Stimulated activated CD8-positive, alpha-beta memory T cell treated with anti-CD3 and anti-CD28 coated beads, Interleukin-7, amount 100 ng/mL, for 48 hours (primary cell): ENCODE data around the gene ANXA8.
"Not testable (repeated sequence)": the region's sequence is repeated elsewhere in the genome, so short reads cannot be mapped to it uniquely, and the experiment has no call there.

Experiments used
- DNase-seq, 2 donors: peaks; one replicate each; pipeline ENCODE4 v3.0.0-alpha.2; 2020; ENCODE audit warnings: low read depth in 1 of 2; ENCODE audit errors: extremely low read depth in 1 of 2

ANXA8 gene

DNA sequence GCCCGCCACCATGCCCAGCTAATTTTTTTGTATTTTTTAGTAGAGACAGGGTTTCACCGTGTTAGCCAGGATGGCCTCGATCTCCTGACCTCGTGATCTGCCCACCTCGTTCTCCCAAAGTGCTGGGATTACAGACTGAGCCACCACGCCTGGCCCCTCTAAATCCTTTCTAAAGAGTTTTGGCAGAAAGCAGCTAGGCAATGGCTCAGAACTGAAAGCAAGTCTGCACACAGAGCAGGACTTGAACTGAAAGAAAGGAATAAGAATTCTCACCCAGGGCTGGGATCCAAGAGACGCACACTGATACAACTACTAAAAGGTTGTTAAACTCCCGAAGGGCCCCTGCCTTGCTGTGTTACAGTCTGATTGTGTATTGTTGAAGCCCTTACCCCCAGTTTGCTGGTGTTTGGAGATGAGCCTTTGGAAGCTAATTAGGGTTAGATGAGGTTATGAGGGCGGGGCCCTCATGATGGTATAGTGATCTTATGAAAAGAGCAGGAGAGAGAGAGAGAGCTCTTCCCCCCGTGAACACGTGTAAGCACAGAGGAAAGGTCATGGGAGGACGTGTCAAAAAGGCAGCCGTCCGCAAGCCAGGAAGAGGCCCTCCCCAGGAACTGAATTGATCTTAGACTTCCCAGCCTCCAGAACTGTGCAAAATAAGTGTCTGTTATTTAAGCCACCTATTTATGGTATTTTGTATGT lies 18.5 kb downstream of the ANXA8 start:
- not testable (repeated sequence) for DNase-seq

DNA sequence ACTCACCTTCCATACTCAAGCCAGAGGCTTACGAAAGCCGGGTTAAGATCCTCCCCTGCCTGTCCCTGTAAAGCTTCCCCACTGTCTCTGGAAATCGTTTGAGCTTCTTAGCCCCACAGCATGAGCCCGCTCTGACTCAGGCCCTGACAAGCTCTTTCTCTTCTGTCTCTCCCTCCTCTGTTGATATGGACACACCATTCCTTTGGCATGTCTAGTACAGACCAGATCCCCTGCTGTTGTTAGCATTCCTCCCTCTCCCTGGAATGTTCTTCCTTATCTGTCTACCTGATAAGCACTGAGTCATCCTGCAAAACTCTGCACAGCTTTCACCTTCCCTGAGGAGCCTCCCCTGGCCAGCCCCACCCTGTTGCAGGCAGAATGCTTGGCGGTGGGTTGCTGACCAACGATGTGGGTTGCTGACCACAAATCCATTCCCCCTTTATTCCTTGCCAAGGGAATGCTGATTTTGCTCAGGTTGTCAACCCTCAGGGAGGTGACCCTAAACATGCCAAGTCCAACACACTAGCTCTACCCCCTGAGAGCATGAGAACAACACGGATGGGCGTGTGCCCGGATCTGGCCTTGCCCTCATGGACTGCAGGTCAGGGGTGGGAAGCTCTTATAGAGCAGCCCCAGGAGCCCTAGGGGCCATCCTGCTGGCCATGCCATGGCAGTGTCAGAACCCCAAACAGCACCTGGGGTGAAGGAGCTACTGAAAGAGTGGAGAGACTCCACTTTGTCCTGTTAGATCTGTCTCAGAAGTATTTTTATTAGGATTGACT lies 21.1 kb downstream of the ANXA8 start:
- DNase-seq, result not testable (repeated sequence)

DNA sequence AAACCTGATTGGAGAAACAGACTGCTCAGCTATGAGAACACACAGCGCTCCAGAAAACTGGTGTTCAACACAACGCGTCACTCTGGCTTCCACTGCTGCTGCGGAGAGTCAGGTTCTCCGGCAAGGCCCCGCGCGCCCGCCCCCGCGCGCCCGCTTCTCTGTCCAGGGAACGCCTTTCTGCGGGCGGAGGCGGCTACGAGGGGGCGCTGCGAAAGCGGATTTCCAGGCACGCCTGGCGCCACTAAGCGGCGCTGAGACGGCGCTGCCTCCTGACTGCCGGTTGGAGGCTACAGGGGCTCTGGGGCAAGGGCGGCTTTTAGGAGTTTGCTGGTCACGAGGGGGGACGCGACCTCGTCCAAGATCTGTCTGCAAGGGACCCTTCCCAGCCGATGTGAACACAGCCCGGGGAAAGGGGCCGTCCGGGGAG lies 22.6 kb downstream of the ANXA8 start:
- peak in 1 of 2 donors; percentile 32 for DNase-seq

DNA sequence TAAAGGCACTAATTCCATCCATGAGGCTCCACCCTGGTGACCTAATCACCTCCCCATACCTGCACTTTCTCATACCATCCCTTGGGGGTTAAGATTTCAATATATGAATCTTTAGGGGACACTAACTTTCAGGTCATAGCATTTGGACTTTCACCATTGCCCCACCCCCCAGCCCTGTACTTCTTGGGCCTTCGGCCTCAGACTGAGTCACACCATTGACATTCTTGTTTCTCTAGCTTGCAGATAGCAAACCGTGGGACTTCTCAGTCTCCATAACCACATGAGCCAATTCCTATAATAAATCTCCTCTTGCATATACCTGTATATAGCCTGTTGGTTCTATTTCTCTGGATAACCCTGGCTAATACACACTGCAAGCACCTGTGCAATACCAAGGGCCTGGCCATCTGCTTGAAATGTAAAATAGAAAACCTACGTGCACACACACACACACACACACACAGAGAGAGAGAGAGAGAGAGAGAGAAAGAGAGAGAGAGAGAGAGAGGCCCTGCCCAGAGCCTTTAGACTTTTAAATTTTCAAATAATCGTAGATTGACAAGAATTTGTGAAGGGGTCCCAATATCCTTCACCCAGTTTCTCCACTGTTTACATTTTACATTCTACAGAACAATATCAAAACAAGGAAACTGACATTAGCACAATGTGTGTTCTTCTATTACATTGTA lies 25.3 kb downstream of the ANXA8 start:
- no peak for DNase-seq

DNA sequence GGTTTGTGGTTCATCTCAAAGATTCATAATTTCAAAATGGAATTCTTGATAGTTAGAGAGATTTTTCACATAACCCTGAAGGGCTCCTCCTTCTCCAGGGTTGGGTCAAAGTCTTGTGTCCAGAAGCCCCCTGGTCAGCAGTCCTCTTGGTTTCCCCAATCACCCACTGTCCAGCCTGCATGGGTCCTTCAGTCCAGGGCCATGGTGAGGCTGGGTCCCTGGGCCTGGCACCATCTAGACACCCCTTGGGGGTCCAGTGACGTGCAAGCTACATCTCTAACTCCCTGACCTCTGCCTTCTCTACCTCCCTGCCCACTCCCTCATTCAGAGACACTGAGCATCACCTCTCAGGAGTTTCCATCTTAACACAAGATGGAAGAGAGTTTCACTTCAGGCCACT lies 26.1 kb downstream of the ANXA8 start:
- DNase-seq, result no peak

DNA sequence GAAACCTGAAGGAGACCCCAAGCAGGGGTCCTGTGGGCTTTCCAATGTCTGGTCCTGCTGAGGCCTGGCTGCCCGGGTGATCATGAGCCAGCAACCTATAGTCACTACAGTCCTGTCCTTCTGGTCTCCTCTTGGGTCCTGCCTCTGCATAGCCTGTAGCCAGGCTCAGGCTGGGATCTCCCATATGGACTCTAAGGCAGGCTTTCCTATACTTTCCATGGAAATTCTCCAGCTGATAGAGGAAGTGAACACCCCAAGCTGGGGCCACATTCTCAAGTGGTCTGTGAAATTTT lies 26.4 kb downstream of the ANXA8 start:
- DNase-seq, result no peak

DNA sequence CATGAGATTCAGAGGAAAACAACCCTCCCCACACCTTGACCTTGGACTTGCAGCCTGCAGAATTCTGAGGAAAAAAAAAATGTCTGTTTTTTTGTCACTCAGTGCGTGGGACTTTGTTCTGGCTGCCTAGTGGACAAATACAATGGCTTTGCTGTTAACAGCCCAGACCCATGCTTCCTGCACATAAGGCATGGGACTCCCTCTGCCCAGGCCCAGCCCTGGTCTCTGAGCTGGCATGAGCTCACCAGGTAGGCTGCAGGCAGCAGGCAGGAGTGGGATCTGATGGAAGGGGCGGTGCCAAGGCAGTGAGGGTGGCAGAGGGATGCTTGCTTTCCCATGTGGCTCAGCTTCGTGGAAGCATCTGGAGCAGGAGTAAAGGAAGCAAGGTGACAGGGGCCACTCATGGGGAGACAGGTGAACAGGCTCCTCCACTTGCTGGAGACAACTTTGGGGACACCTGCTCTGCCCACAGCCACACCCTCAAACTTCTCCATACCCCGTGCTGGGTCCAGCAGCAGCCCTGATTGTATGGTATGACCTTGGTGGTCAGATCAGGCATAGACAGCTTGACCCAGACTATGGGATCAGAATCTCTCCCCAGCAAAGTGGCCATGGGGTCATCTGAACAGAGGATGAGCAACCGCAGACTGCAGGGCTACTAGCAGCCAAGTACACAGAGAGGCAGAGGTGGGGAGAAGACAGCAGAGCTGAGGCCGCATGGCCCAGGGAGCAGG lies 27.0 kb downstream of the ANXA8 start:
- DNase-seq, result no peak

DNA sequence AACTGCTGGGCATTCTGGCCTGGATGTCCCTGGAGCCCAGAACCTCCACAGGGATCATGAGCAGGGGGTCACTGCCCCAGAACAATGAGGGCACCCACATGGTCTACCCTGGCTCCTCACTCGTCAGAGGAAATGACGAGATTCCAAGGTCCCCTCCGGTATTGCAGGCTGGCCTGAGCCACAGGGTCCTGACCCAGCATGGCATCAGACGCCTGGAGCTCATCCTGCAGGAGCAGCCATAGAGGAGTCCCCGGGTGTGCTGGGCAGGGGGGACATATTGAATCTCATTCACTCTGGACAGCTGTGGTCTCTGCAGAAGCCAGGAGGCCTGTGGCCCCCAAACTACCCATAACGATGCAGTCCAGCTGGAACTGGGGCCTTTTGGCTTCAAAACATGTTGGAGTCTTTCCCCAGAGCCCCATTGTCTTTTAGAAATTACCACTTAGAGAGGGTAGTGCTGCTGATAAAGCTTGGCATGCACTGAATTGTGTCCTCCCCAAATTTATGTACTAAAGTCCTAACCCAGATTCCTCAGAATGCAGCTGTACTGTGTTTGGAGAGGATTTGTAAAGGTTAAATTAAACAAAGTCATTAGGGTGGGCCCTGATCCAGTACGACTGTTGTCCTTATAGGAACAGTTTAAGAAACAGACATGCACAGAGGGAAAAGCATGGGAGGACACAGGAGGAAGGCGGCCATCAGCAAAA lies 27.7 kb downstream of the ANXA8 start:
- no peak for DNase-seq

DNA sequence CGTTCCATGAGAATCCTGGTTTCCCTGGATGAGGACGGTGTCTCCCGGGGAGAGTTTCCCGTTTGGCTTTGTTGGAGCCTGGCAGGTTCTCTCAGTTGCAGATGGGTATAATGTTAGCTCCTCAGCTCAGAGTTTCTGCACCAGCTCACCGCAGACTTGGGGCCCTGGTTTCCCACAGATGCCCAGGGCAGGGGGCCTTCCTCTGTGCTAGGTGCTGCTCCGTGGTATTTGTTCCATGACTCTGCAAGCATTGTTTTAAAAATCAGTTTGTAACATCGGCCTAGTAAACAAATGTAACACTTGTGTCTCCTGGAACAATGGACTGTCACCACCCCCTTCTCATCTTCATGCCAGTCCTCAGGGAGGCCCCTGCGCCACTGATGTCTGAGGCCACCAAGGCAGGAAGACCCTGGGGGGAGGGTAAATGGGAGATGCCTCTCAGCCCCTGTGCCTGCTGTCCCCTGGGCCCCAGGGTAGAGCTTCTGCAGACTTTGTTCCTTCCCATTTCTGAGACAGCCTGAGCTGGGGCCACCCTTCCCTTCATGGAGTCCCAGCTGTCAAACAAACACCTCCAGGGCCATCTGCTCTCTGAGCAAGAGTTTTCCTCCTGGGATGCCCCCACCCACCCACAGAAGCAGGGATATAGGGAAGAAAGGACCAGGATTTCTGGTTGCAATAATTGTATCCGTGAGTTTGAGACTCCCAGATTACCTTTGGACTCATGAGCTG lies 28.4 kb downstream of the ANXA8 start:
- DNase-seq, result not testable (repeated sequence)

DNA sequence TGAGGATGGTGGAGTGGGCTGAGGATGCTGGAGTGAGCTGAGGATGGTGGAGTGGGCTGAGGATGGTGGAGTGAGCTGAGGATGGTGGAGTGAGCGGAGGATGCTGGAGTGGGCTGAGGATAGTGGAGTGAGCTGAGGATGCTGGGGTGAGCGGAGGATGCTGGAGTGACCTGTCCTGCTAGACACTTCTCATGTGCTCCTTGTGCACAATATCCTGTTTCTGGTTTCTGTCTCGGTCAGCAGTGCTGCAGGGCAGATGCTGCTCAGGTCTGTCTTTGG lies 29.2 kb downstream of the ANXA8 start:
- no peak for DNase-seq

DNA sequence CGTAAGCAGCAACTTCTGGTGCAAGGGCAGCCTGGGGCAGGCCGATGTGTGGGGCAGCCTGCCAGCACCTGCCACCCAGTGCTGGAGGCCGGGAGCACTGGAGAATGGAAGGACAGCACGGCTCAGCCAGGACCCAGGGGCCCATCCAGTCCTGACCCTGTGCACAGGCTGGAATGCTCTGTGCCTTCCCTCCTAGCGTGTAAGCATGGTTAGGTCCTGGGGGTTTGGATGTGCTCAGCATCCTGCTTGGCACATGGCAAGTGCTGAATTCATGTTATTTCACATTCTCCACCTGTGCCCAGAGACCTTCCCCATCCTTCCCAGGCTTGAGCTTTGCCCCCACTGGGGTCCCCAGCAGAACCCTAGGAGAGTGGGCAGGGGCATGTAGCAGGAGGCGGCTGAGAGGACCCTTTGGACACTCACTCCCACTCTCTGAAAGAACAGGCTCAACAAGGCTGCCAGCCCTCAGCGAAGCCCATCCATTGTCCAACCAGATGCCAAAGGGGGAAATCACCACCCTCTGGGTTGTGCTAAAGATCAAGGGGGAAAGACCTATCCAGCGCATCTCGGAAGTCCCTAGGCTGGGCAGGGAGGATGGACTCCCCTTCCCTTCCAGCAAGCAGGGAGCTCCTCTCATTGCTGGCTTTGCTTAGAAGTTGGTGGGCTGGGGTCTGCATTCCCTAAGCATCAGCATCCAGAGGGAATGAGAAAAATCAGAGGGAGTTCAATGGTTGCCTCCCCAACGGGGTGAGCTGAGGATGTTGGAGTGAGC lies 29.7 kb downstream of the ANXA8 start:
- DNase-seq, result no peak

DNA sequence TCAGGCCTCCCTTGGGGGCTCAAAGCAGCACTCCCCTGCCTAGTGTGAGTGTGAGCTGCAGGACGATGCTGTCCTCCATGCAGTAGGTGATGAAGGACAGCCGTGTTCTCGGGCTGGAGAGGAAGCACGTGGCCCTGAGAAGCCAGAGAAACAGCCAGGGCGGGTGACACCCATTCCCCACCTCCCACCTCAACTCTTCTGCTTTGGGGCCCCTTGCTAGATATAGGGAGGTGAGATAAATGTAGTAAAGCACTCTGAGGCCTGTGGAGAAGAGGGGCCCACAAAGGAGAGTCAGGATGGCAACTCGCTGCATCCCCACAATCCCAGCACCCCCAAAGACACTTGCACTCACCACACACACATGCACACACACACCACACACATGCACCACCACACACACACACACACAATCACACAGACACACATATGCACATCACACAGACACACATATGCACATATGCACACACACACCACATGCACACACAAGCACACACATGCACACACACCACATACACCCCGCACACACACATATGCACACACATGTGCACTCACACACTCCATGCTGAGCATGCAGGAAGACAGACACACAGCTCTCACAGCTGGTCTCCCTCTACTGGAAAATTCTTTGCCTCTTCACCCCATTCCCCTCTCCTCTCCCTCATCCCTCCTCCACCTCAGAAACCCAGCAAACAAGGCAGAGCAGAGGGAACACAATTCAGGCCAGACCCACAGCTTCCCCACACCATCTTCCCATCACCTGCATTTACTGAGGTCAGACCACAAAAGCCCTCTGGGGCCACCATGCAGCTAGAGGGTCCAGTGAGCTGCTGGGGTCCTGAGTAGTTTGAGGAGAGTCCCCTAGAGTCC lies 30.5 kb downstream of the ANXA8 start:
- DNase-seq, result no peak

DNA sequence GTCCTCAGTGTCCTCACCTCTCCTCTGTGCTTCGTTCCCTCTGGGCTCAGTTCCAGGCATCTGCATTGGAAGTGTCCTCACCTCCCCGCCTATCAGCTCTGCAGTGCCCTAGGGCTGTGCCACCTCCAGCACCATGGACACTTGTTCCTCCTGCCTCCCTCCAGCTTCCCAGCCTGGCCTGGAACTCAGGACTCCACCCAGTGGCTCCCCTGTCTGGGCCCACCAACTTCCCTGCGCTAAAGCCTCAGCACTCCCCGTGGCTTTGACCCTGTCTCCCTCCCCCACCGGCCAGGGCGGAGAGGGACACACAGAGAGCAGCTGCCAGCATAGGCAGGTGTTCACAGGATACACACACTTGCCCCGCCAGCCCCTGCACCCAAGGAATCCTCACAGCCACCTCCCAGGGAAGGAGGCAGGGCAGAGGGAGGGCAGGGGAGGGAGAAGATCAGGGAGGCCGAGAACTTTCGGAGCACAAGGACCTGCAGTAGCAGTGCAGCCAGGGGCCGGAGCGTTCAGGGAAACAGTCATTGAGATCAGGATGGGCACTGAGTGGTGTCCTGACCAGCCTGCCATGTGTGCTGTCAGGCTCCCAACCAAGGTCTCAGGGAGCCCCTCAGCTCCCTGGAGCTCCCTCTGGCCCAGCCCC lies 31.3 kb downstream of the ANXA8 start:
- no peak for DNase-seq

DNA sequence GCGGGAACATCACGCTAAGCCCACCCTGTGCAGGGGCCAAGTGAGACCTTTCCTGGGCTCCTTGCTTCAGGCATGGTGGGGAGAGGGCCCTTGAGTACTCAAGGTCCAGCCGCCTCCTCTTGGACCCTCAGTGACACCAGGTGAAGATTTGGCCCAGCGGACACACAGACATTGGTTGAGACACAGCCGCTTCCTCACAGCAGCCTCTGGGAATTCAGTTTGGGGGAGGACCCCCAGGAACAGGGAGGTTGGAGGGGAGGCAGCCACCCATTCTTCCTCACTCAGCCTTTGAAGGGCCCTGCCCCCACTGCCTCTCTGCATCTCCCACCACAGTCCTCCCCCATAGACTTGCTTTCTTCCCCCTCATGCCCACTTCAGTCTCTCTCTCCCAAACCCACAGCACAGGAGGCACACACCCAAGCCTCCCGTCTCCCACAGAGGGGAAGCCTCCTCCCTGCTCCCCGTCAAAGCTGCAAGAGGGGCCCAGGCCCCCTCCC lies 31.9 kb downstream of the ANXA8 start:
- DNase-seq, result no peak

DNA sequence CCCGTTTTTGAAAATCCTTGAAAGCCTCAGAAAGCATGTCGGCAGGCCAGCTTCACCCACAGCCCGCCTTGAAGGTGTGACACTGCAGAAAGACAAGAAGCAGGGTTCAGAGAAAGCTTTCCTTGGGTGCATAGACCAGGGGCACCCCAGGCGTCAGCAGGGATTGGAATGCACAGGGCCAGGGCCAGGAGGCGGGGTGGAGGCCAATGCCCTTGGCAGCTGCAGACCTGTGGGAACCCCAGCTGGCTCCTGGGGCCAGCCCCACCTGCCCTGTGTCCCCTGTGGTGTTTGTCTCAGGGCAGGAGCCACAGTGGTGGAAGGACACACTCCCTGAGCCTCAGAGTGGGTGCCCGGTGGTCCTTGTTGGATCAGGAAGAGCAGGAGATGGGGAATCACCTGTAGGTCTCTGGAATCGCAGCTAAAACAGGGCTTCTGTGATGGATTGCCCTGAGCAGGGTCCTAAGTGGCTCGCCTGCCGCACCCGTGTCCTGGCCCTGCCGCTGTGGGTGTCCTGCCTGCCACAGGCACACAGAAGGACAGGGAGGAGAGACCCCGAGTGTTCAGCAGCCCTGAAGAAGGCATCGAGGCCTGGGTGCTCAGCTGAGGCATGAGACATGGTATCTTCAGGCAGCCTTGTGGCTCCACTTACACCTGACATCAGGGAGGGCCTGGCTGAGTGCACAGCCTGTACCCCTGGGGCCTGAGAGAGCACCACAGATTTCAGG lies 32.5 kb downstream of the ANXA8 start:
- DNase-seq, result no peak

DNA sequence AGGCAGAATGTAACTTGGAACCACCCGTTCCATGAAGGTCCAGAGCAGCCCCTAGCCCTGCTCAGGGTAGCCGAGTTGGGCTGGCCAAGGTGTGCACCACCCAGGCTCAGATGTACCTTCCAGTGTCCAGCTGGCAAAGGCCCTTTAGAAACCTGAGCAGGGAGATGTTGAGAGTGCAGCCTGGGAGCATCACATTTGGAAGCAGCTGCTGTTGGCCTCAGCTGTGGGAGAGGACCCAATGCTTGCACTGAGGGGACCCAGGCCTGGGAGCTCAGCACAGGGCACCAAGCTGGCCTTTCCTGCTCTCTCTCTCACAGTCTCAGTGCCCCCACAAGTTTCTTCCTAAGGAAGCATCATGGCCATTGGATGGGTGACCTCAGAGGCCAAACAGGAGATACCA lies 33.5 kb downstream of the ANXA8 start:
- DNase-seq, result no peak

DNA sequence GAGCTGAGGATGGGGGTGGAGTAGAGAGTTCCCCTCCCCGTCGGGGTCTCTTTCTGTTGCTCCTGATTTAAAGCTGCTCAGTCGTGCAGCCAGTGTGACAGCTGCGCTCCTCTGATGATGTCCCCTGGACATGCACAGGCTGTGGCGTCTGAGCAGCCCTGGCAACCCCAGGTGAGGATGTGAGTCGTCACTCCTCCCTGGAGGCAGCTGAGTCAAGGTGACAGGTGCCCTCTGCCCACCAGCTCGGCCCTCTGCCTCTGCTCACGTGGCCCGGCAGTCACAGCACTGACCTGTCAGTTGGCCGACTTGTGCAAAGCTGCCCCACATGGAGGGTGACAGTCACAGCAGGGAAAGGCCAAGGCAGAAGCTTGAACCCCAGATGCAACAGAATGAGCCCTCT lies 33.9 kb downstream of the ANXA8 start:
- DNase-seq, result no peak
